Measurements from ENCODE around the gene ESPN.

DNA sequence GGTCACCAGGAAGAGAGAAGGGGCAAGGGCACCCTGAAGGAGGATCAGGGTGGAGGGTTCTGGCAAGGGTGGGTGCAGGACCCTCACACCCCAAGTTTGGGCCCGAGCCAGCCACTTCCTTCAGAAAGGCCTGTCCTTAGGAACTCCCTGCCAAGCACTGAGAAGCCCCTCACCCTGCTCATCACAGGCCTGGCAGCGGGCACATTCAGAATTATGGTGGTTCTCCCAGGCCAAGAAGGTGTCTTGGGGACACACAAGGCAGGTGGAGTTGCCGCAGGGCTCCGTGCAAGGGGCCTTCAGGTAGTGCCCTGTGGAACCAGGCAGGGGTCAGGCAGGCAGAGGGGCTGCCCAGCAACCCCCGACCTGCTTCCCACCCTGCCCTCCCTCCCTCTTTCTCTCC lies 40.3 kb downstream of the ESPN start:
- TF ChIP-seq, protein P1, sequence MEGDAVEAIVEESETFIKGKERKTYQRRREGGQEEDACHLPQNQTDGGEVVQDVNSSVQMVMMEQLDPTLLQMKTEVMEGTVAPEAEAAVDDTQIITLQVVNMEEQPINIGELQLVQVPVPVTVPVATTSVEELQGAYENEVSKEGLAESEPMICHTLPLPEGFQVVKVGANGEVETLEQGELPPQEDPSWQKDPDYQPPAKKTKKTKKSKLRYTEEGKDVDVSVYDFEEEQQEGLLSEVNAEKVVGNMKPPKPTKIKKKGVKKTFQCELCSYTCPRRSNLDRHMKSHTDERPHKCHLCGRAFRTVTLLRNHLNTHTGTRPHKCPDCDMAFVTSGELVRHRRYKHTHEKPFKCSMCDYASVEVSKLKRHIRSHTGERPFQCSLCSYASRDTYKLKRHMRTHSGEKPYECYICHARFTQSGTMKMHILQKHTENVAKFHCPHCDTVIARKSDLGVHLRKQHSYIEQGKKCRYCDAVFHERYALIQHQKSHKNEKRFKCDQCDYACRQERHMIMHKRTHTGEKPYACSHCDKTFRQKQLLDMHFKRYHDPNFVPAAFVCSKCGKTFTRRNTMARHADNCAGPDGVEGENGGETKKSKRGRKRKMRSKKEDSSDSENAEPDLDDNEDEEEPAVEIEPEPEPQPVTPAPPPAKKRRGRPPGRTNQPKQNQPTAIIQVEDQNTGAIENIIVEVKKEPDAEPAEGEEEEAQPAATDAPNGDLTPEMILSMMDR (tag by site-specific recombination; IDR thresholded peaks at IDR 0.05) = no peak
- TF ChIP-seq, protein P2, sequence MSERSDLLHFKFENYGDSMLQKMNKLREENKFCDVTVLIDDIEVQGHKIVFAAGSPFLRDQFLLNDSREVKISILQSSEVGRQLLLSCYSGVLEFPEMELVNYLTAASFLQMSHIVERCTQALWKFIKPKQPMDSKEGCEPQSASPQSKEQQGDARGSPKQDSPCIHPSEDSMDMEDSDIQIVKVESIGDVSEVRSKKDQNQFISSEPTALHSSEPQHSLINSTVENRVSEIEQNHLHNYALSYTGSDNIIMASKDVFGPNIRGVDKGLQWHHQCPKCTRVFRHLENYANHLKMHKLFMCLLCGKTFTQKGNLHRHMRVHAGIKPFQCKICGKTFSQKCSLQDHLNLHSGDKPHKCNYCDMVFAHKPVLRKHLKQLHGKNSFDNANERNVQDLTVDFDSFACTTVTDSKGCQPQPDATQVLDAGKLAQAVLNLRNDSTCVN (tag by site-specific recombination; optimal IDR thresholded peaks at IDR 0.05) = no peak
- TF ChIP-seq ZNF239 (tag by site-specific recombination; IDR thresholded peaks at IDR 0.05) (no peak), PRDM1 (tag by site-specific recombination; IDR thresholded peaks at IDR 0.05) (no peak), MZF1 (tag by site-specific recombination; IDR thresholded peaks at IDR 0.05; ENCODE audit: borderline replicate concordance) (no peak), SALL2 (tag by site-specific recombination; IDR thresholded peaks at IDR 0.05; ENCODE audit: borderline replicate concordance) (no peak), ZNF510 (tag by site-specific recombination; IDR thresholded peaks at IDR 0.05; ENCODE audit: insufficient replicate concordance) (no peak), ZNF184 (tag by site-specific recombination; IDR thresholded peaks at IDR 0.05) (no peak), KLF16 (tag by site-specific recombination; IDR thresholded peaks at IDR 0.05) (no peak), ZNF521 (tag by site-specific recombination; IDR thresholded peaks at IDR 0.05) (no peak), ZNF175 (tag by site-specific recombination; IDR thresholded peaks at IDR 0.05) (no peak), ZBTB17 (tag by site-specific recombination; IDR thresholded peaks at IDR 0.05) (no peak)
- TF ChIP-seq, protein P3, sequence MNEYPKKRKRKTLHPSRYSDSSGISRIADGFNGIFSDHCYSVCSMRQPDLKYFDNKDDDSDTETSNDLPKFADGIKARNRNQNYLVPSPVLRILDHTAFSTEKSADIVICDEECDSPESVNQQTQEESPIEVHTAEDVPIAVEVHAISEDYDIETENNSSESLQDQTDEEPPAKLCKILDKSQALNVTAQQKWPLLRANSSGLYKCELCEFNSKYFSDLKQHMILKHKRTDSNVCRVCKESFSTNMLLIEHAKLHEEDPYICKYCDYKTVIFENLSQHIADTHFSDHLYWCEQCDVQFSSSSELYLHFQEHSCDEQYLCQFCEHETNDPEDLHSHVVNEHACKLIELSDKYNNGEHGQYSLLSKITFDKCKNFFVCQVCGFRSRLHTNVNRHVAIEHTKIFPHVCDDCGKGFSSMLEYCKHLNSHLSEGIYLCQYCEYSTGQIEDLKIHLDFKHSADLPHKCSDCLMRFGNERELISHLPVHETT (tag by site-specific recombination; IDR thresholded peaks at IDR 0.05) = no peak
